GM19193 (cell line): ENCODE results near the gene GPRIN3.

Source experiments
- POLR2A ChIP-seq: IDR thresholded peaks from 4 replicates; pipeline ENCODE4 v1.6.1; 2011; ENCODE audit not compliant: insufficient read depth, insufficient read length; ENCODE audit errors: extremely low read depth

The GPRIN3 gene

GRCh38 chr4:89329280-89329679, 21.7 kb upstream of the GPRIN3 start:
- TF ChIP-seq POLR2A, result no peak

DNA sequence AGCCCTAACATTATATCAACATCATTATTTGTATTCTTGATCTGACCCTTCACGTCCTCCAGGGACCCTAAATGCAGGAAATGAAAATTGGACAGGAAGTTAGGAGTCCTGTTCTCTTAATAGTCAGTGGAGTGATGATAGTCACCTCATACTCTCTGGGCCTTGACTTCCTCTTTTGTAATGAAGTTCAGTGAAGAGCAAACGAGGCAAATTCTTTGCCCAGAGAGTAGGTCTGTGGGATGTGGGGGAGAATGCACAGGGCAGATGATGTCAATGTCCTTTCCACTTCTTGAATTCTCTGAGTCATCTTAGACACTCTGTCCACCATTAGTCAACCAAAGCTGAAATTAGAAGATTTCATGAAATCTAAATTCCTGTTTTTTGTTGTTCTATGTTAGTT, 17.1 kb upstream of the GPRIN3 start:
- TF ChIP-seq POLR2A, result no peak

- no peak for TF ChIP-seq POLR2A
Measured at GRCh38 chr4:89322671-89323070, 15.1 kb upstream of the GPRIN3 start.

GRCh38 chr4:89319756-89320155, 12.2 kb upstream of the GPRIN3 start:
- no peak for TF ChIP-seq POLR2A

- no peak for TF ChIP-seq POLR2A
Measured at GRCh38 chr4:89316931-89317366, 9.3 kb upstream of the GPRIN3 start.

DNA sequence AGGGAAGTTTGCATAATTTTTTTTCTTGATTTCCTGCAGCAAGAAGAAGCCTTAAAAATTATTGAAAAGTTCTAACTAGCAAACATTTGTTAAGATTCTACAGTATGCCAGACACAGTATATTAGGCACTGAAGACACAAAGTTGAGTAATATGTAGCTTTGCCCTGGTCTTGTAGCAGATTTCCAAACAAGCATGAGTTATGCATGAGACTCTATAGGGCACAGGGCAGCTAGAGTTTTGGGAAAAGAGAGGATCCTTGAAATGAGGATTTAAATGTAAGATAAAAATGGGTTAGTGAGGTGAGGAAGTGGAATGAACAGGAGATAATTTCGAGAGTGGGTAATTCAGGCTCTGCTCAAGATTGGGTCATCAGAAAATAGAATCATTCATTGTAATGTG, 8.6 kb upstream of the GPRIN3 start:
- no peak for TF ChIP-seq POLR2A

DNA sequence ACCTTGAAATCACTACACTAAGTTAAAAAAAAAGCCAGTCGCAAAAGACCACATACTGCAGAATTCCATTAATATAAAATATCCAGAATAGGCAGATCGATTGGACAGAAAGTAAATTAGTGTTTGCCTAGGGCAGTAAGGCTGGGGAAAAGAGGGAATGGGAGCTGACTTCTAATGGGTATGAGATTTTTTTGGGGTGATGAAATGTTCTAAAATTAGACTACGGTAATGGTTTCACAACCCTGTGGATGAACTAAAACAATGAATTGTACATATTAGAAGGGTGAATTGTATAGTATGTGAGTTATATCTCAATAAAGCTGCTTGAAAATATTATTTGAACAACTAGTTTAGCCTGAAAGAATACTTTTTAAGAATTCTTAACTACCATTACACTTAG, 6.7 kb upstream of the GPRIN3 start:
- TF ChIP-seq POLR2A, result no peak

- no peak for TF ChIP-seq POLR2A
Measured at GRCh38 chr4:89312066-89312465, 4.5 kb upstream of the GPRIN3 start.

DNA sequence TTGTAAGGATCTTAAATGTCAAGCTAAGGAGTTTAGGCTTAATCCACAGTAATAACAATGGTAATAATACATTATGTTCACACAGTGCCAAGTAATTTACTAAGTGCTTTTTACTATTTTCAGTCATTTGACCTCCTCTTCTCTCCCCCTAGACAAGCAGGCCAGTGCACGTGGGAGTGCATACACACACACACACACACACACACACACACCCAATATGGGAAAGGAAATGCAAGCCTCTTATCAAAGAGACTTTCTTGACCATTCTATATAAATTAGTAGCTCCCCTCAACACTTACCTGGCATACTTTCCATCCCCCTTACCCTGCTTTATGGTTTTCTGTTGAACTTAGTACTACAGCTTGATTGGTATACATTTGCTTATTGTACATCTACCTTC, 3.8 kb upstream of the GPRIN3 start:
- TF ChIP-seq POLR2A, result no peak

DNA sequence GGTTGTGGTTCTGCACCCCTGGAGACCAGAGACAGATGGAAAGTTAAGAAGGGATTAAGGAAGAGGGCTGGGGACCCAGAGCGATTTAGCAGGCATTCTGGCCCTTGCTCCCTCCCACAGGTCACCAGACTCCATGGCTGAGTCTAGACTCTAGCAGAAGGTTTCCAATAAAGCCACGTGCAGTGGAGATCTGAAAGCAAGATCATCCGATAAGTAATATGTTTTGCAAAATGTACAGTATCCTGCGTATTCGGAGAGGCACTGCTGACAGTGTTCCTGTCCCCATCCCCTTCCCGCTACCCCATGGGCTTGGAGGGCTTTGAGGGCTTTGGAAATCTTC, 531 bp upstream of the GPRIN3 start:
- no peak for TF ChIP-seq POLR2A

- no peak for TF ChIP-seq POLR2A
Measured at GRCh38 chr4:89307178-89307445, 488 bp downstream of the GPRIN3 start.

DNA sequence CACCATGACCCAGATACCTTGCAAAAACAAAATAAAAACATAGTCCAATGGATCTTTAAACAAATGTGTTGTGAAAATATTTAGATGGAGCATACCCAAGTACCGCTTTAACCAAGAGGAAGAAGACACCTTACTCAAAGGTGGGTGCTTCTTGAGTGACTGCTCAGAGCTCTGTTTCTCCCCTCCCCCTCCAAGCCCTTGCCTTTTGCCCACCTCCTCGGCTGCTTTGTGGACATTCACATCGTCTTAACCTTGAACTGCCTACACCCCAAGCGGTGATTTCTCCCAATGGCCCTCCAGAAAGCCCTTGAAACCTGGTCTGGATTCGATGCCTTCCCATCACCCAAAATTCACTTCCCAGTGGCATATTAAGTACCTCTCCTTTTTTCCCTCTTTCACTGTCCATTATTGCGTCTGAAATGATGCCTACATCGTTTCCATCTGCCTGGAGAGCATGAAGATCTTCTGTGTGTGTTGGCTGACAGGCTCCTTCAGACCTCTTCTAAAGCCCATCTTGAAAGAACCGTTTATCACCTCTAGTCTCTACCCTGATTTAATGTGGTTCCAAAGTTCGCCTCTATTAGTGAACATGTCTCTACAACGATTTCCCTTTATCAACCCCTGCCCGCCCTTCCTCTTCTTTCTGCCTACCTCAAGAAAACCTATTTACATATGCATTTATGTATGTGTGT, 968 bp downstream of the GPRIN3 start:
- TF ChIP-seq POLR2A, result no peak

GRCh38 chr4:89305712-89306437, 1.7 kb downstream of the GPRIN3 start:
- TF ChIP-seq POLR2A, result no peak

DNA sequence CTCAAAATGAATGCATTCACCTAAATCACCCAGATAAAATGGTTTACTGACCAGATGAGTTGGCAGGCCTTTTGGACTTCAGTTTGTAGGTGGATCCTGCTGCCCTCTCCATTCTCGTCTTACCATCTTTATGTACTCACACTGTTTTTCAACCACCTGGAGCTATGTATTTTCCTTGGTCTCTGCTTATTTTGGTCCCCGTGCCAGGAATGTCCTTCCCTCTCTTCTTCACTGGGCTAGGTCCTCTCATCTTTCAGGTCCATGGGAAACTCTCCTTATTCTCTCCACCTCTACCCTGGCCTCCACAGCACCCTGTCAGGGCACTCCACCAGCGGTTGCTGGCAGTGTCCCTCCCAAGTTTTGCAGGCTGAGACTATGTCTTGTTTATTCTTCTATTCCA, 2.6 kb downstream of the GPRIN3 start:
- TF ChIP-seq POLR2A, result no peak

DNA sequence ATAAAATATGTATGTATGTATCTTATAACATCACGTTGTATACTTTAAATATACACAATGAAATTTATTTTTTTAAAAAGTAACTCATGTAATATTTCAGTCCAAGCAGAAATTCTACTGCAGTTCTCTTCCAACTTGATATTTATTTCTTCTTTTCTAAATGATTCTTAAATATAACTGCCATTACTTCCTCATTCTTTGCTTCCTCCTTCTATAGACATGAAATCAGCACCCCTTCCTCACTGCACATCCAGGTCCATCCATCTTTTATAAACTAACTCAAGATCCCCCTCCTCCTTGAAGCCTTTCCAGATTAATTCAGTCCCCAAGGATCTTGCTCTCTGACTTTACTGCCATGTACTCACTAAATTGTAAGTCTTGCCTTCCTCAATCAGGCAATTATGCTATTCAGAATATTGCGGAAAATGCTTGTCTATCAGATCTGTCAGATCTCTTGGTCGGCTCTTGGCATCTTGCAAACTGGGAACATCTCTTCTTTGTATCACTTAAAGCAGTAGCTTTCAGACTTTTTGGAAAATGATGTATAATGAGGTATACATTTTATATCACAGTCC, 3.7 kb downstream of the GPRIN3 start:
- no peak for TF ChIP-seq POLR2A

GRCh38 chr4:89303177-89303576, 4.4 kb downstream of the GPRIN3 start:
- no peak for TF ChIP-seq POLR2A

- no peak for TF ChIP-seq POLR2A
Measured at GRCh38 chr4:89301902-89302301, 5.7 kb downstream of the GPRIN3 start.

DNA sequence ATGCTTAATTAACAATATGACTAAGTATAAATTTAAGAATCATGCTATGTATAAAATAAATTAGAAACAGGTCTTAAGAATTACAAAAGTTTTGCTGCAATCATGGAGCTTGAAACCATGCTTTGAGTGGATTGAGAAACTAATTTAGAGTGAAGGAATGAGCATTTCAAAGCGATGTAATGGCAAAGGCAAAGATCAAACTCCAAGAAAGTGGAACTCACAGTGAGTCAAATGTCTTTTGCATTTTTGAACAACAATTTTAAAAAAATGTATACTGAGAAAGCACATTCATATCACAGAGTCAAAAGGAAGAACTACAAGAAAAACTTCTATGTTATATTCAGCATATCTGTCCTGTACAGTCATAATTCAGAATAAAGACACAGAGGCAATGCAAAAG, 6.6 kb downstream of the GPRIN3 start:
- no peak for TF ChIP-seq POLR2A

DNA sequence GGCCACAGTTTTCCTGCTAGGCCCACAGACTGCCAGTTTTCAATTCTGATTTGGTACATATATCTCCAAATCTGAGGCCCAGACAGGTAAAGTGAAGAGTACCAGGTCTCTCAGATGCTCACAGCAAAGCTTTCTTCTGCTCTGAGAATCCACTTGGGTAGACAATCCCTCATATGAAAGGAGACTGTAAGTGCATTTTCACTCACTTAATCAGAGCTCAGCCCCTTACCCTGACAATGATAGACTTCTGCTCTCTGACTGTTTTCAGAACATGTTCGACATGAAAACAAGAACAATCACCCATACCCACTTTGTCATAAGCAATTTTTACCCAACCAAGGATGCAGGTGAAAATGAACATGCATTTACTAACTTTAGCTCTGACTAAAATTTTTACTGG, 7.1 kb downstream of the GPRIN3 start:
- no peak for TF ChIP-seq POLR2A
